Neural progenitor cell (in vitro differentiated cells): ENCODE data around the gene HS6ST3. TPM values are rescaled to one million over a fixed set of nuclear protein-coding genes. Genes with fewer than 3 reads are reported as not detected.

Experiments used
- DNase-seq: peaks from one replicate; pipeline ENCODE4 v3.0.0-alpha.2; 2016; ENCODE audit warnings: low spot score
- H2AFZ ChIP-seq: fragments of 200-600 bp; sonication (generic); replicated peaks from 2 replicates; pipeline ENCODE4 v1.6.1; 2016; ENCODE audit warnings: antibody characterized with exemption
- H3F3A ChIP-seq: fragments of 200-600 bp; sonication (generic); 2 replicates; pipeline ENCODE4 v1.6.1; 2016; ENCODE audit warnings: antibody characterized with exemption, low read depth
- H3K27ac ChIP-seq: fragments of 200-600 bp; sonication (generic); 2 replicates; pipeline ENCODE4 v1.5.1; 2016; ENCODE audit warnings: mild to moderate bottlenecking
- H3K27me3 ChIP-seq: fragments of 200-600 bp; sonication (generic); 2 replicates; pipeline ENCODE4 v1.6.1; 2016; ENCODE audit warnings: mild to moderate bottlenecking, moderate library complexity
- H3K36me3 ChIP-seq: fragments of 200-600 bp; sonication (generic); 2 replicates; pipeline ENCODE4 v1.5.1; 2016
- H3K4me1 ChIP-seq: fragments of 200-600 bp; sonication (generic); 2 replicates; pipeline ENCODE4 v1.6.1; 2016; ENCODE audit warnings: mixed run types
- H3K4me2 ChIP-seq: fragments of 200-600 bp; sonication (generic); 2 replicates; pipeline ENCODE4 v1.6.1; 2016
- H3K4me3 ChIP-seq: fragments of 200-600 bp; sonication (generic); 2 replicates; pipeline ENCODE4 v1.5.1; 2016
- H3K79me2 ChIP-seq: fragments of 200-600 bp; sonication (generic); 2 replicates; pipeline ENCODE4 v1.6.1; 2016; ENCODE audit warnings: low read depth
- H3K9ac ChIP-seq: fragments of 200-600 bp; sonication (generic); 2 replicates; pipeline ENCODE4 v1.6.1; 2016
- H3K9me3 ChIP-seq: fragments of 200-600 bp; sonication (generic); 2 replicates; pipeline ENCODE4 v1.5.1; 2016; ENCODE audit warnings: low read depth
- H4K20me1 ChIP-seq: fragments of 200-600 bp; sonication (generic); 2 replicates; pipeline ENCODE4 v1.6.1; 2016; ENCODE audit warnings: low read depth
- H3K27ac Mint-ChIP-seq: 3 replicates; pipeline ENCODE4 v1.8.0; 2021; ENCODE audit warnings: mixed read lengths
- H3K27me3 Mint-ChIP-seq: 2 replicates; pipeline ENCODE4 v1.8.0; 2022; ENCODE audit warnings: low read depth, mild to moderate bottlenecking, inconsistent platforms, moderate library complexity, mixed read lengths; ENCODE audit not compliant: insufficient read depth
- H3K36me3 Mint-ChIP-seq: 3 replicates; pipeline ENCODE4 v1.8.0; 2021; ENCODE audit warnings: mixed read lengths
- H3K4me1 Mint-ChIP-seq: 3 replicates; pipeline ENCODE4 v1.8.0; 2021; ENCODE audit warnings: mixed read lengths
- H3K4me3 Mint-ChIP-seq: 3 replicates; pipeline ENCODE4 v1.8.0; 2021; ENCODE audit warnings: mild to moderate bottlenecking, moderate library complexity, mixed read lengths
- H3K9me3 Mint-ChIP-seq: 3 replicates; pipeline ENCODE4 v1.8.0; 2020; ENCODE audit warnings: mixed read lengths
- EZH2 ChIP-seq: fragments of 200-600 bp; sonication (generic); IDR thresholded peaks from 2 replicates; pipeline ENCODE4 v1.6.1; 2017; ENCODE audit warnings: antibody characterized with exemption, mild to moderate bottlenecking, moderate library complexity
- EZH2phosphoT487 ChIP-seq: fragments of 200-600 bp; sonication (generic); IDR thresholded peaks from 2 replicates; pipeline ENCODE4 v1.6.1; 2017; ENCODE audit warnings: antibody characterized with exemption
- total RNA-seq: library from RNA; depleted of rRNA; stranded (reverse); fragments of >200 nt; gene quantifications from 2 replicates; pipeline ENCODE4 v1.2.3, GENCODE V29; 2015; ENCODE audit warnings: low replicate concordance
- TF ChIP-seq, protein P1 (sequence below): fragments of 200-600 bp; sonication (generic); IDR thresholded peaks from 2 replicates; pipeline ENCODE4 v1.5.1; 2017; ENCODE audit warnings: antibody characterized with exemption, mild to moderate bottlenecking

The HS6ST3 gene
- total RNA-seq, 1 donor from 2014 or later, result 0.39 TPM

DNA sequence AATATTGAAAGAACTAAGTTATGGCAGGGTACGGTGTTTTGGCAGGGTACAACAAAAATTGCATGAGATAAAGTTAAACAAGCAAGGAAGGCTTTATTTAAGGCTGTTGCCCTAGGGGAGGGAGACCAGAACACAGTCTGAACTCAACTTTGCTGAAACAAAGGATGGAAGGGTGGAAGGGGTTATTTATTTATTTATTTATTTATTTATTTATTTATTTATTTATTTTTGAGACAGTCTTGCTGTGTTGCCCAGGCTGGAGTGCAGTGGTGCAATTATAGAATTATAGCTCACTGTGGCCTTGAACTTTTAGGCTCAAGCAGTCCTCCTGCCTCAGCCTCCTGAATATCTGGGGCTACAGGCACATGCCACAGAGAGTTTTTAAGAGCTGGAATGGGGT is 75.9 kb downstream of the HS6ST3 start:
- H4K20me1 ChIP-seq, result no peaks in the 10 kb centered on the region
- no peak overlapping the region for H3K27ac Mint-ChIP-seq

DNA sequence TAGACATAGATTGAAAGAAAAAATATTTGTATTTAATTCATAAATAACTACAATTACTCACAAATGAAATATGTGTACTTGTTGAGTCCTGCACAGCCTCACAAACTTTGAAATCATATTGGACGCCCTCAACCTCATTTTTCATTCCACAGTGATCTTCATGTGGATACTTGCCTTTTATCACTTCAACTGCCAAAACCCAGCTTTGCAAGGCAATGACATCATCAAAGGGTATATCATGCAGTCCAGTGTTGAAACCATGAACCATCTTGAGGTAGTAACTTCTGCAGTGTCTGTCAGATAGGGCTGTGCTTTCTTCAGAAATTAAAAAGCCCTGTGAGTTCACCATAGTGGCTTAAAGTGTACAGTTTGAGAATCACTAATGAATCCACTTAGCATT is 82.2 kb downstream of the HS6ST3 start:
- TF ChIP-seq, protein P1, sequence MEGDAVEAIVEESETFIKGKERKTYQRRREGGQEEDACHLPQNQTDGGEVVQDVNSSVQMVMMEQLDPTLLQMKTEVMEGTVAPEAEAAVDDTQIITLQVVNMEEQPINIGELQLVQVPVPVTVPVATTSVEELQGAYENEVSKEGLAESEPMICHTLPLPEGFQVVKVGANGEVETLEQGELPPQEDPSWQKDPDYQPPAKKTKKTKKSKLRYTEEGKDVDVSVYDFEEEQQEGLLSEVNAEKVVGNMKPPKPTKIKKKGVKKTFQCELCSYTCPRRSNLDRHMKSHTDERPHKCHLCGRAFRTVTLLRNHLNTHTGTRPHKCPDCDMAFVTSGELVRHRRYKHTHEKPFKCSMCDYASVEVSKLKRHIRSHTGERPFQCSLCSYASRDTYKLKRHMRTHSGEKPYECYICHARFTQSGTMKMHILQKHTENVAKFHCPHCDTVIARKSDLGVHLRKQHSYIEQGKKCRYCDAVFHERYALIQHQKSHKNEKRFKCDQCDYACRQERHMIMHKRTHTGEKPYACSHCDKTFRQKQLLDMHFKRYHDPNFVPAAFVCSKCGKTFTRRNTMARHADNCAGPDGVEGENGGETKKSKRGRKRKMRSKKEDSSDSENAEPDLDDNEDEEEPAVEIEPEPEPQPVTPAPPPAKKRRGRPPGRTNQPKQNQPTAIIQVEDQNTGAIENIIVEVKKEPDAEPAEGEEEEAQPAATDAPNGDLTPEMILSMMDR, result no peak
- TF ChIP-seq EZH2 (no peak), EZH2phosphoT487 (no peak)
- no peak overlapping the region for H3K4me3 ChIP-seq
- no peaks in the 10 kb centered on the region for H3K9me3 ChIP-seq
- H3K36me3 ChIP-seq, result no peaks in the 10 kb centered on the region
- H3K4me1 Mint-ChIP-seq, result no peaks in the 10 kb centered on the region
- DNase-seq, result no peak
- H2AFZ ChIP-seq, result no peak overlapping the region
- H3K9ac ChIP-seq, result no peak overlapping the region
- no peak overlapping the region for H3K4me2 ChIP-seq
- H3K9me3 Mint-ChIP-seq, result no peaks in the 10 kb centered on the region
- H3K79me2 ChIP-seq, result no peaks in the 10 kb centered on the region
- H3K4me1 ChIP-seq, result no peaks in the 10 kb centered on the region
- peaks cover 2% of the 10 kb centered on the region for H3K27me3 Mint-ChIP-seq
- no peak overlapping the region for H3K27ac Mint-ChIP-seq
- H3K36me3 Mint-ChIP-seq, result no peaks in the 10 kb centered on the region
- no peaks in the 10 kb centered on the region for H3K27me3 ChIP-seq
- H3K27ac ChIP-seq, result no peak overlapping the region
- H3K4me3 Mint-ChIP-seq, result no peak overlapping the region
- H3F3A ChIP-seq, result no peaks in the 10 kb centered on the region
- no peaks in the 10 kb centered on the region for H4K20me1 ChIP-seq

More for the DNA sequence above, 75.9 kb downstream of the HS6ST3 start:
- Histone ChIP-seq H3K36me3 (no peaks in the 10 kb centered on the region), H3K27ac (no peak overlapping the region), H3K27me3 (no peaks in the 10 kb centered on the region), H3K9ac (no peak overlapping the region), H3F3A (no peaks in the 10 kb centered on the region), H3K79me2 (no peaks in the 10 kb centered on the region), H3K4me1 (no peaks in the 10 kb centered on the region), H3K9me3 (no peaks in the 10 kb centered on the region), H2AFZ (no peak overlapping the region), H3K4me3 (no peak overlapping the region), H3K4me2 (no peak overlapping the region)
- DNase-seq, result no peak
- Mint-ChIP-seq H3K9me3 (no peaks in the 10 kb centered on the region), H3K36me3 (no peaks in the 10 kb centered on the region), H3K4me3 (no peak overlapping the region), H3K4me1 (no peaks in the 10 kb centered on the region), H3K27me3 (peaks cover 3% of the 10 kb centered on the region)
- TF ChIP-seq EZH2, result no peak
- TF ChIP-seq, protein P1, result no peak
- TF ChIP-seq EZH2phosphoT487, result no peak

DNA sequence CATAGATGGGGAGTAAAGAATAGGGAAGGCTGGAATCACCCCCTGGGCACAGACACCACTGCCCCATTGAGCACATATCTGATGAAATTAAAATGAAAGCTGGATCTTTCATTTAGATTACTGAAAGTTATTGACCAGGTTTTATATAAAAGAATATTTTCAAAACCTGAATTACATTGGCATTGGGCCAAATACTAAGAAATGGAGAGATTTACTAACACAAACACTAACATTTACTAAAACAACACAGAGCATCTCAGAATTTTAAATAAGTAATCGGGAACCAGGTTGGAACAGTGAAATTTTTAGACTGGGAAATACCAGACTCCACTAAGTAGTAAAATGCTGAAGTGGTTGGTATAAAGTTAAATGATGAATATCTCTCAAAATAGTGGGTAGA is 88.9 kb downstream of the HS6ST3 start:
- H3K79me2 ChIP-seq, result no peaks in the 10 kb centered on the region
- H4K20me1 ChIP-seq, result no peaks in the 10 kb centered on the region
- TF ChIP-seq EZH2phosphoT487, result no peak
- no peak for TF ChIP-seq EZH2
- TF ChIP-seq, protein P1, result no peak
- Mint-ChIP-seq H3K36me3 (no peaks in the 10 kb centered on the region), H3K4me3 (no peak overlapping the region), H3K27ac (no peak overlapping the region), H3K4me1 (no peaks in the 10 kb centered on the region), H3K9me3 (no peaks in the 10 kb centered on the region), H3K27me3 (peaks cover 2% of the 10 kb centered on the region)
- H3K4me3 ChIP-seq, result no peak overlapping the region
- no peak overlapping the region for H3K4me2 ChIP-seq
- H3K4me1 ChIP-seq, result no peaks in the 10 kb centered on the region
- no peak overlapping the region for H2AFZ ChIP-seq
- no peak overlapping the region for H3K9ac ChIP-seq
- H3K9me3 ChIP-seq, result no peaks in the 10 kb centered on the region
- H3K27ac ChIP-seq, result no peak overlapping the region
- H3K27me3 ChIP-seq, result no peaks in the 10 kb centered on the region
- no peak for DNase-seq
- no peaks in the 10 kb centered on the region for H3K36me3 ChIP-seq
- no peaks in the 10 kb centered on the region for H3F3A ChIP-seq

DNA sequence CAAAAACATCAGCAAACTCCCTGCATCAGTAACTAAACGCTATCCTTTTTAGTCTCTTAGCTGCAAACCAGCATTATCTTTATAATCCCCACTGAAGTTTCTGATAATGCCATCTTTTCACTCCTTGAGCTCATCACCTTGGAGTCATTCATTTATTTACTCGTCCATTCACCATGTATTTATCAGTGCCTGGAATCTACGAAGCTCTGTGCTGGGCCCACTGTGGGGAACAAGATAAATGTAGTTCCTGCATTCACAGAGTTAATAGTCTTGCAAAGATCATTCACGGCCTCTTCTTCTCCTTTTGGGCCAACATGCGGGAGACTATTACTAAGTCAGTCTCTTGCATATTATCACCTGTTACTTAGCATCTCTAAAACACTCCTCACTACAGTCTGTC is 89.4 kb downstream of the HS6ST3 start:
- Histone ChIP-seq H2AFZ (no peak overlapping the region), H4K20me1 (no peaks in the 10 kb centered on the region), H3K9ac (no peak overlapping the region), H3K27me3 (no peaks in the 10 kb centered on the region), H3K4me3 (no peak overlapping the region), H3F3A (no peaks in the 10 kb centered on the region), H3K79me2 (no peaks in the 10 kb centered on the region), H3K4me2 (no peak overlapping the region), H3K4me1 (no peaks in the 10 kb centered on the region), H3K27ac (no peak overlapping the region), H3K9me3 (no peaks in the 10 kb centered on the region), H3K36me3 (no peaks in the 10 kb centered on the region)
- no peak overlapping the region for H3K27ac Mint-ChIP-seq
- TF ChIP-seq, protein P1, result no peak
- DNase-seq, result no peak
- H3K9me3 Mint-ChIP-seq, result no peaks in the 10 kb centered on the region
- no peaks in the 10 kb centered on the region for H3K36me3 Mint-ChIP-seq
- no peak overlapping the region for H3K4me3 Mint-ChIP-seq
- H3K4me1 Mint-ChIP-seq, result no peaks in the 10 kb centered on the region
- H3K27me3 Mint-ChIP-seq, result peaks cover 2% of the 10 kb centered on the region
